Progenitor cell of endocrine pancreas (in vitro differentiated cells): ENCODE results near the gene LRSAM1. TPM values are rescaled to one million over a fixed set of nuclear protein-coding genes. Genes with fewer than 3 reads are reported as not detected.

ENCODE experiments used
- DNase-seq: peaks from one replicate; pipeline ENCODE4 v3.0.0; 2021; ENCODE audit warnings: low spot score; ENCODE audit not compliant: unreplicated experiment
- H3K27ac Mint-ChIP-seq: 2 replicates; pipeline ENCODE4 v1.8.0; 2021; ENCODE audit warnings: mild to moderate bottlenecking, moderate library complexity, mixed read lengths
- H3K27me3 Mint-ChIP-seq: 2 replicates; pipeline ENCODE4 v1.8.0; 2021; ENCODE audit warnings: mixed read lengths
- H3K36me3 Mint-ChIP-seq: 2 replicates; pipeline ENCODE4 v1.8.0; 2022; ENCODE audit warnings: mixed read lengths; ENCODE audit not compliant: insufficient read depth
- H3K4me1 Mint-ChIP-seq: 2 replicates; pipeline ENCODE4 v1.8.0; 2021; ENCODE audit warnings: low read depth, mixed read lengths
- H3K4me3 Mint-ChIP-seq: 2 replicates; pipeline ENCODE4 v1.8.0; 2021; ENCODE audit warnings: low read depth, mild to moderate bottlenecking, moderate library complexity, mixed read lengths
- H3K9me3 Mint-ChIP-seq: 2 replicates; pipeline ENCODE4 v1.8.0; 2021; ENCODE audit warnings: low read depth, mixed read lengths
- total RNA-seq: library from RNA; stranded (reverse); gene quantifications from 2 replicates; pipeline ENCODE4 v1.2.1, GENCODE V29; 2021
- TF ChIP-seq, protein P1 (sequence below): fragments of 200-600 bp; sonication (generic); IDR thresholded peaks from one replicate; pipeline ENCODE4 v1.5.0; 2021; ENCODE audit warnings: antibody characterized with exemption, mild to moderate bottlenecking; ENCODE audit not compliant: unreplicated experiment

LRSAM1 gene
- total RNA-seq, 1 donor from 2014 or later, result 28.5 TPM

DNA sequence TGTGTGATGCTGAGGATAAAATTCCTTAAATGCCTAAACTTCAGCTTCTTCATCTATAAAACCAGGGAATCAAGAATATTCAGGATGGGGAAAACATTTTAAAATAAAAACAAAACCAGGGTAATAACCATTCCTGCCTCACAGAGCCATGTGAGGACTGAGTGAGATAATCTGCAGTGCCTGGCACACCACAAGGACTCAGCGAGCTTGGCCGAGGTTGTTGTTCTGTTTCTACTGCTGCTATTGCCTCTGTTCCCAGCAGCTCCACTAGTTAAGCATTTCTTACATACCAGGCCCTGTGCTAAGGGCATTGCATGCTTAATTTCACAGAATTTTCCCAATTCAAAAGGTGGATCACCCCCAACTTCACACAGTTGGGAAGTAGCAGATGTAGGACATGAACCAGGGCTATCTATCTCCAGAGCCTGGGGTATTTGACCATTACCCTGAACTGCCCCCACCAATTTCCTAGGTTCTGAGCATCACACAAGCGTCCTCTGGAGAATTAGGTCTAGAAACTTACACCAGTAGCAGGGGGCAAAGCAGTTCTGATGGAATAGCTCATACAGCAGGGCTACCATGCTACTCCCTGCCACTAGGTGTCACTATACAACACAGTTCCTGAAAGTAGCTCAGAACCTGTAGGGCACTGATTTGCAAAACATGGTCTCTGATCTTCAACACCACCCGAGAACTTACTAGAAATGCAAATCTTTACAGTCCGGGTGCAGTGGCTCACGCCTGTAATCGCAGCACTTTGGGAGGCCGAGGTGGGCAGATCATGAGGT is 74.3 kb downstream of the LRSAM1 start:
- no peak for DNase-seq

DNA sequence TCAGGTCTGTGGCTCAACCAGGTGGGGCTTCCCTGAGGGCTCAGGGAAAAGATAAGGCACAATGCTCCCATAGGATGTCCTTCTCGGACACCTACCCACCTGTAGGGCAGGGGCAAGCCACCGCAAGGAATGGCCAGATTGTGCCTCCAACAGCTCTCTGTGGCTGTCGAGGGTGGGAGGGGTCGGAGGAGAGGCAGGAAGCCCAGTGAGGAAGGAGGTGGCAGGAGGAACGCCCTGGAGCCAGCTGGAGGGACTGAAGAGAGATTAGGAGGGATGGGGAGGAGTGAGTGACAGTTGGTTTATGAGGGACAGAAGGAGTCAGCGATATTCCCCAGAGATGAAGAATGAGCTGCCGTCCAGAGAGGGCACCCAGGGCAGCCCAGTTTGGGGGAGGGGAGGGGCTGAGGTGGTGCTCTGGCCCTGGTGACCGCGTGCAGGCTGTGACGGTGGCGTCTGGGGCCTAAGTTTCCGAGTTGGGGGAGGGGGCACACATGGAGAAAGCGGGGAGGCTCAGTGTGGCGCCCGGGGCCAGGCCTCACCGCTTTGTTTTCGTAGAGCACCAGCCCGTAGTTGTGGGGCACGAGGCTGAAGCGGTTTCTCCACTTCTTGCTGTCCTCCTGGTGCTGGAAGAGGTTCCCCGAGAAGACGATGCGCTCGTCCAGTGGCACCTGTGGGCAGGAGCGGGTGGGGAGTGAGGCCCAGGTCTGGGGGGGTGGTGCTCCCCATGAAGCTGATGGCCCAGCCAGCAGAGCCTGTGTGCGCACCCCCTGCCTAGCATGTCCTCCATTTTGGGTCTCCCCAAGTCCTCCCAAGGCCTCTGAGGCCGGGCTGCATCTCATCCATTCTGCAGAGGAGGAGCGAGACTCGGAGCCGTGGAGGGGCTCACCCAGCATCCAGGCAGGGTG is 75.6 kb downstream of the LRSAM1 start:
- Mint-ChIP-seq H3K27ac (no peak overlapping the region), H3K9me3 (peaks cover 7% of the 10 kb centered on the region), H3K36me3 (peaks cover 43% of the 10 kb centered on the region), H3K4me3 (no peak overlapping the region), H3K4me1 (peaks cover under 1% of the 10 kb centered on the region), H3K27me3 (no peaks in the 10 kb centered on the region)
- TF ChIP-seq, protein P1, sequence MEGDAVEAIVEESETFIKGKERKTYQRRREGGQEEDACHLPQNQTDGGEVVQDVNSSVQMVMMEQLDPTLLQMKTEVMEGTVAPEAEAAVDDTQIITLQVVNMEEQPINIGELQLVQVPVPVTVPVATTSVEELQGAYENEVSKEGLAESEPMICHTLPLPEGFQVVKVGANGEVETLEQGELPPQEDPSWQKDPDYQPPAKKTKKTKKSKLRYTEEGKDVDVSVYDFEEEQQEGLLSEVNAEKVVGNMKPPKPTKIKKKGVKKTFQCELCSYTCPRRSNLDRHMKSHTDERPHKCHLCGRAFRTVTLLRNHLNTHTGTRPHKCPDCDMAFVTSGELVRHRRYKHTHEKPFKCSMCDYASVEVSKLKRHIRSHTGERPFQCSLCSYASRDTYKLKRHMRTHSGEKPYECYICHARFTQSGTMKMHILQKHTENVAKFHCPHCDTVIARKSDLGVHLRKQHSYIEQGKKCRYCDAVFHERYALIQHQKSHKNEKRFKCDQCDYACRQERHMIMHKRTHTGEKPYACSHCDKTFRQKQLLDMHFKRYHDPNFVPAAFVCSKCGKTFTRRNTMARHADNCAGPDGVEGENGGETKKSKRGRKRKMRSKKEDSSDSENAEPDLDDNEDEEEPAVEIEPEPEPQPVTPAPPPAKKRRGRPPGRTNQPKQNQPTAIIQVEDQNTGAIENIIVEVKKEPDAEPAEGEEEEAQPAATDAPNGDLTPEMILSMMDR, result no peak
- no peak for DNase-seq

More for the DNA sequence above, 74.3 kb downstream of the LRSAM1 start:
- peaks cover 46% of the 10 kb centered on the region for H3K36me3 Mint-ChIP-seq
- no peak overlapping the region for H3K4me3 Mint-ChIP-seq
- no peak overlapping the region for H3K27ac Mint-ChIP-seq
- TF ChIP-seq, protein P1, result peak; percentile 40
- peaks cover 7% of the 10 kb centered on the region for H3K9me3 Mint-ChIP-seq
- no peaks in the 10 kb centered on the region for H3K4me1 Mint-ChIP-seq
- no peaks in the 10 kb centered on the region for H3K27me3 Mint-ChIP-seq

DNA sequence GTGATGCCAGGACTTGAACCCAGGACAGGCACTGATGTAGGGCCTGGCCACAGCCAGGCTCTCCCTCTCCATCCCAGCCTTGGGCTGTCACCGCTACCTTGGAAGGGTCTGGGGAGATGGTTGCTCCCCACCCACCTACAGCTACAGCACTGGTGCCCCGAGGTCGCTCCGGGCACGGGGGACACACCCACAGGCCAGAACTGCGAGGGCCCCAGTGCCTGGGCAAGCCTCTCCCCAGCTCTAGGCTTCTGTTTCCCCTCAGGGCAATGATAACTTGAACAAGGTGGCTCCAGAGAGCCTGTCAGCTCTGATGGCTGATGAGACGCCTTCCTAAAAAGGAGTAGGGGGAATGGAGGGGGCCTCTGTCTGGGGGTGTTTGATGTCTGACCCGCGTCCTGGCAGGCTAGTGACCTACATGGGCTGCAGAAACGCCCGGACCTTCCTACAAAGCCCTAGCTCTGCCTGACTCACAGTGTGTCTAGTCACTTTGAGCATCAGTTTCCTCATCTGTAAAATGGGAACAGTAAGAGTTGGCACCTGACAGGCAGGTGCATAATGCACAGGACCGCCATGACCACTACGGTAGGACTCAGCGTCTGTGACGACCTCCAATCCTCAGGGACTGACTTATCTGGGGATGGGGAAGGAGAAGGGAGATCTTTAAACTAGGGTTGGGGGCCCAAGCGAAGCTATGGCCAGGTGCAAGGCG is 76.4 kb downstream of the LRSAM1 start:
- H3K9me3 Mint-ChIP-seq, result peaks cover 7% of the 10 kb centered on the region
- no peaks in the 10 kb centered on the region for H3K27me3 Mint-ChIP-seq
- peaks cover 40% of the 10 kb centered on the region for H3K36me3 Mint-ChIP-seq
- no peak overlapping the region for H3K27ac Mint-ChIP-seq
- H3K4me3 Mint-ChIP-seq, result no peak overlapping the region
- H3K4me1 Mint-ChIP-seq, result peaks cover 1% of the 10 kb centered on the region
- DNase-seq, result no peak
- TF ChIP-seq, protein P1, result no peak

DNA sequence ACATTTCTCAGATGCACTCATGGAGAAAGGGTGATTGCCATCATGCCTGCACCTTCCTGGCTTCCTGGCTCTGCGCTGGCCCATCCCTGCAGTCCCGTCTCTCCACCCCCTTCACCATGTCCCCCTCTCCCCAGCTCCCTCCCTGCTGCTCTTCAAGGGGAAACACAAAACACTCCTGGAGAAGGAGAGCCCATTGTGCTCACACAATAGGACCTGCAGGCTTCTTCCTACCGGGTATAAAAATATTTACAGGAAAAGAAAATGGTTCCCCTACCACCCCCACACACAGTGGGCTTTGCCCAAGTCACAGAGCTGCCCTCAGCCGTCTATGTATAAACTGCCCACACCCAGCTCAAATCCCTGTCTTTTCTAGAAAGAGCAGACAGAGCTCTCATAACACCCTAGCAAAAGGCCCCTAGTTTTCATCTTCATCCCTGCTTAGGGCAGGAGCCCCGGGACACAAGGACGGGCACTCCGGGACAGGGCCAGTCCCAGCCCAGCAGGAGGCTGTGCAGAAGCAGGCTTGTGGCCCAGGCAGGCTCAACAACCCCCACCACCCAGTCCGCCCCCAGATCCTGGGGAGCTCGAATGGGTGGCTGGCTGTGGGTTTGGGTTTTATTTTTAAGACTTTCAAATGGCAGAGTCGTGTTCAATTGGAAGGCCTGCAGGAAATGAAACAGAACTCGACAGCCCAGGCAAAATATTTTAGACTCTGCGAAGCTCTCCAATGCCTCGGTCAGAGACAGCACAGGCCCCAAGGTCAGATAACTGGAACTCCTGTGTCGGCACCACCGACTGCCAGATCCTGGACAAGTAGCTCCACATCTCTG is 77.3 kb downstream of the LRSAM1 start:
- DNase-seq, result no peak
- no peak overlapping the region for H3K27ac Mint-ChIP-seq

More for the DNA sequence above, 77.3 kb downstream of the LRSAM1 start:
- peaks cover 1% of the 10 kb centered on the region for H3K4me1 Mint-ChIP-seq
- H3K9me3 Mint-ChIP-seq, result peaks cover 7% of the 10 kb centered on the region
- no peaks in the 10 kb centered on the region for H3K27me3 Mint-ChIP-seq
- H3K36me3 Mint-ChIP-seq, result peaks cover 32% of the 10 kb centered on the region
- TF ChIP-seq, protein P1, result no peak
- no peak overlapping the region for H3K4me3 Mint-ChIP-seq
